CD4-positive, alpha-beta T cell treated with Interferon alpha-2 for 1 hour (primary cell): ENCODE results near the gene HAUS8.
"Not testable (repeated sequence)": the region's sequence is repeated elsewhere in the genome, so short reads cannot be mapped to it uniquely, and the experiment has no call there.

Source experiments
- DNase-seq, 2 donors: peaks; one replicate each; pipeline ENCODE4 v3.0.0-alpha.2; 2020 to 2022

The HAUS8 gene

DNA sequence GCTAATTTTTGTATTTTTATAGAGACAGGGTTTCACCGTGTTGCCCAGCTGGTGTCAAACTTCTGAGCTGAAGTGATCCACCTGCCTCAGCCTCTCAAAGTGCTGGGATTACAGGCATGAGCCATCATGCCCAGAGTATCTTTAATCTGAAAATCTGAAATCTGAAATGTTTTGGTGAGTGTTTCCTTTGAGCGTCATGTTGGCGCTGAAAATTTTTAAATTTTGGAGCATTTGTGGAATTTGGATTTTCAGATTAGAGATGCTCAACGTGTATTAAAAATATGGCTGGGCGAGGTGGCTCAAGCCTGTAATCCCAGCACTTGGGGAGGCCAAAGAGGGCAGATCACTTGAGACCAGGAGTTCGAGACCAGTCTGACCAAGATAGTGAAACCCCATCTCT is 43.5 kb downstream of the HAUS8 start:
- DNase-seq: no peak

DNA sequence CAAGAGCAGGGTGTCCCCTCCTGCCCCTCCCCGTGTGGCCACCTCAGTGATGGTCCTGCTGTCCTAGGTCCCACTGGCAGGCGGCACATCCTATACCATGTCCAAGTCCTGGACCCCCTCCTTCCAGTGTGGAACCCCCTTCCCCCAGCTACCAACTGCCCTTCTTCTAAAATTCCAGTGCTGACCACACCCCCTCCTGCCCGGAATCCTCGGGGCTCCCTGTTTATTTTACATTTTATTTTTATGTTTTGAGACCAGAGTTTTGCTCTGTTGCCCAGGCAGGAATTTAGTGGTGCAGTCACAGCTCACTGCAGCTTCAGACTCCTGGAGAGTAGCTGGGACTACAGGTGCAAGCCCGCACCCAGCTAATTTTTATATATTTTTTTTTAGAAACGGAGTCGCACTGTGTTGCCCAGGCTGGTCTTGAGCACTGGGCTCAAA is 47.7 kb downstream of the HAUS8 start:
- DNase-seq: no peak

DNA sequence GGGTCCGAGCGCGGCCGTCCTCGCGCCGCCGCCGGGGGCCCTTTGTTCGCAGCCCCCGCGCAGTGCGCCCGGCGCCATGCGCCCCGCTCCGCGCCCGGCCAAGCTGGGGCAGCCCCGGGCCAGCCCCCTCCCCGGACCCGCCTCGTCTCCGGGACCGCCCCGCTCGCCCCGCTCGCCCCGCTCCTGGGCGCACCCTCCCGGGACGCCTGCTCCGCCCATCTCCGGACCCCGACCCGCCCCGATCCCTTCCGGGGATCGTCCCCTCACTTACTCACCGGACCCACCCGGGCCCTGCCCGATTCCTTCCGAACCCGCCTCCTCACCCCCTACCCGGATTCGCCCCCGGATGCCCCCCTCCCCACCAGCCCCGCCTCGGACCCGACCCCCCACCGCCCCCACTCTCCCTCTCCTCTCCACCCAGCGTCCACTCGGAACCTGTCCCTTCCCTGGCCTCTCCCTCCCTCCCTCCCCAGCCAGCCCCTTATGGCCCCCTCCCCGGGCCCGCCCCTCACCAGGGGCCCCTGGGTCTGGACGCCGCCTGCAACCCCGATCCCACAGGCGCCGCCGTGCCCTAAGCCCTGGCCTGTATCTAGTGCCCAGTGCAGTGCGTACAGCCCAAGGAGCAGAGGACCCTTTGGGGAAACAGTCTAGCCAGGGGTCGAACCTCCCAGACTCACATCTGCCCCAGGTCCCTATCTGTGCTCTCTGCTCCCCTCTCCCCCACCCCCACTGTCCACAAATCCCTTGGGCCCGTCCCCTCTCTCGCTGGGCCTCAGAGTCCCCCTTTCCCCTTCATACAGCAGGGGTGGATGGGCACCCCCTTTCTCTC is 48.3 kb downstream of the HAUS8 start, which contains the start of gene CPAMD8:
CPAMD8 (minus strand) TSS at position 105 of the 829 bp plus-strand sequence. CDS start 168 bp downstream, outside the sequence.
- DNase-seq: no peak

- peak in 1 of 2 donors; percentile 10 for DNase-seq
Measured at GRCh38 chr19:17025991-17026658, 49.1 kb downstream of the HAUS8 start.

DNA sequence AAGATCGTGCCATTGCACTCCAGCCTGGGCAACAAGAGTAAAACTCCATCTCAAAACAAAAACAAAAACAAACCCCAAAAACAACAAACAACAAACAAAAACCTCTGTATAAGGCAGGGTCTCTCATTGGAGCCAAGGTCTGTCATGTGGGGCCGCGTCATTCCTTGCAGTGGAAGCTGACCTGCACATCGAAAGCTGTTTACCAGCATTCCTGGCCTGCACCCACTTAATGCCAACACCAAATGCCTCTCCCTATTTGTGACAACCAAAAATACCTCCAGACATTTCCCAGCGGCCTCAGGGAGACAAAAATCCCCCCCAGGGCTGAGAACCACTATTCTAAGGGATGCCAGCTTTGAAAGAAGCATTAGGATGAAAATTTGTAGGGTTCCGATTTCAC is 49.9 kb downstream of the HAUS8 start:
- DNase-seq: no peak

GRCh38 chr19:17024941-17025340 is 50.3 kb downstream of the HAUS8 start:
- DNase-seq: not testable (repeated sequence)

DNA sequence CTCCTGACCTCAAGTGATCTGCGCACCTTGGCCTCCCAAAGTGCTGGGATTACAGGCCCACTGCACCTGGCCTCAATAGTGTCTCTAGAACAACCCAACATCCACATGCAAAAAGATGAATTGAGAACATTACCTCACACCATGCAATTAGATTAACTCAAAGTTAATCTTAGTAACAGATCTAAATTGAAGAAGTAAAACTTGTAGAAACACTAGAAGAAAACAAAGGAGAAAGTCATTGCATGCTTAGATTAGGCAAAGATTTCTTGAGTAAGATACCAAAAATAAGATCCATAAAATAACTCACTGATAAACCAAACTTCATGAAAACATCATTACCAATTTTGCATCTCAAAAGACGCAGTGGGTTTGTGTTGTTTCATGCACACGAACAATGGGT is 51.4 kb downstream of the HAUS8 start:
- DNase-seq: no peak

DNA sequence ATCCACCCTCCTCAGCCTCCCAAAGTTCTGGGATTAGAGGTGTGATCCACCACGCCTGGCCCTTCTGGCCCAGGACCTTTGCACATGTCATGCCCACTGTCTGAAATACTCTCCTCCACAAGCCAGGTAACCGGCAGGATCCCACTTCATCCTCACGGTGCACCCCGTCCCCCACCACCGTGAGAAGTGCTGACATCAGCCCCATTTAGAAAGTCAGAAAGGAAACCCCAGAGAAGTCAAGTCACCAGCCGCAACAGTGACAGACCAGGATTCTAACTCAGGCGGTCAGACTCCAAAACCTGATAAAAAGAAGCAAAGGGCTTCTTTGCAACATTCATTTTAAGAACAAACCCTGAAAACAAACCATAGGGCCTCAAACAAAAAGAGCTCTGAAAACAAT is 52.5 kb downstream of the HAUS8 start:
- DNase-seq: no peak

DNA sequence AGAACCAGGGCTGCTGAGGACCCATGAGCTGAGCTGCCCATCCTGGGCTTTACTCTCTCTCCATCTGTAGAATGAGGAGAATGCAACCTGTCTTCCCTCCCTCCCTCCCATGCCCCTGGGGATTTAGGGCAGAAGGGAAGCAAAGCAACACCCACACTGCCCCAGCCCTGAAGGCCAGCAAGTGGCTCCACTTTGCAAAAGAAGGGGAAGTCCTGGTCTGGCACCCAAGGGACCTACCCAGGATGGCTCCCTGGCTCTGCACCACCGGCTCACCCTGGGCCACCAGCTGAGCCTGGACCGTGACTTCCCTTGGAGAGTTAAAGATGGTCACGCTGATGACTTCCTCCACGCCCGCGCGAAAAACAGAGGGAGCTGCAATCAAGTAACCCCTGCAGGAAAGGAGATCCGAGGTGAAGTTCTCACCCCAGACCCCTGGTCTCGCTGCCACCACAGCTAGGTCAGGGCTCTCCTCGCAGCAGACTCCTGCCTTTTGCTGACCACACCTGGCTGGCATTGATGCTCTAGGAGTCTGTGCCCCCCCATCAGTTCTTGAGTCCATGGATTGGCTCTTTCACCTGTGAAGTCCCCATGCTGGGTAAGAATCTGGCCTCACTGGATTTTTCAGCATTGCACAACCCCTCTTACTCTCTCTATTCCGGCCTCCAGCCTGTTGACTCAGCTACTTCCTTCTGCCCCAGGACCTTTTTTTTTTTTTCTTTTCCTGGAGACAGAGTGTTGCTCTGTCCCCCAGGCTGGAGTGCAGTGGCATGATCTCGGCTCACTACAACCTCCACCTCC is 53.3 kb downstream of the HAUS8 start:
- peak in 1 of 2 donors; percentile 24 for DNase-seq

GRCh38 chr19:17021328-17021727 is 53.9 kb downstream of the HAUS8 start:
- DNase-seq: no peak

- DNase-seq: no peak
Measured at GRCh38 chr19:17020823-17021222, 54.4 kb downstream of the HAUS8 start.

- DNase-seq: no peak
Measured at GRCh38 chr19:17020385-17020784, 54.9 kb downstream of the HAUS8 start.

- not testable (repeated sequence) for DNase-seq
Measured at GRCh38 chr19:17014212-17014861, 60.9 kb downstream of the HAUS8 start.

DNA sequence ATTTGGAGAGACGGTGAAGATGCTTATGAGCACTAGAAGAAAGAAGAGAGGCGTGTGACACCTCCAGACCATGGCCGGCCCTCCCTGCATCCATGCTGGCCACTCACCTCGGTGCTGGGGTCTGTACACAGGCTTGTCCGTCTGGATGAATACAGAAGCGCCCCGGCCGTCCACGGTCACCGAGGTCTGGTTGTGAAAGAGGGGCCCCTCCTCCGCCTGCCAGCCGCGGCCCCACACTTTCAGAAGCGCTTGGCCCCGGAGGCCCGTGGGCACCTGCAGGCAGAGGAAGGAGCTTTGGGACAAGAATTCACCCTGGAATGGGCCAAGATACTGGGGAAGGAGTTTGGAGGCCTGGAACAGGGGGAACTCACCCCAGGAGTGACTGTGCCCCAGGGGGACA is 63.8 kb downstream of the HAUS8 start:
- DNase-seq: no peak

DNA sequence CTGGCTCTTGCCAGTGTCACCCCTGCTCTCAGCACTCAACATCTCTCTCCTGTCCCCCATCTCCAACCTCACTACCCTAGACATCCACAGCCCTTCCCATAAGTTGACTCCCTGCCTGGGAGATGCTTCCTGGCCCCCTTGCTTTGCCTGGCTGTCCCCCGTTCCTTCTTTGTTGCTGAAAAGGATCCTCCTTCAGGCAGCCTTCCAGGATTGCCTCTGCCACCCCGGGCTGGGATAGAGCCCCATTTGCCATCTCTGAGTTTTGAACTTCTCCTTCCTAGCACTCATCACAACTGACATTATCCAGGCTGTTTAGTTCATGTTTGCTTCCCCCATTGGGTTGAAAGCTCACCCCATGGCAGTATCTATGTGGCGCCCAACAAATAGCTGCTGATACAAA is 68.7 kb downstream of the HAUS8 start:
- no peak for DNase-seq

DNA sequence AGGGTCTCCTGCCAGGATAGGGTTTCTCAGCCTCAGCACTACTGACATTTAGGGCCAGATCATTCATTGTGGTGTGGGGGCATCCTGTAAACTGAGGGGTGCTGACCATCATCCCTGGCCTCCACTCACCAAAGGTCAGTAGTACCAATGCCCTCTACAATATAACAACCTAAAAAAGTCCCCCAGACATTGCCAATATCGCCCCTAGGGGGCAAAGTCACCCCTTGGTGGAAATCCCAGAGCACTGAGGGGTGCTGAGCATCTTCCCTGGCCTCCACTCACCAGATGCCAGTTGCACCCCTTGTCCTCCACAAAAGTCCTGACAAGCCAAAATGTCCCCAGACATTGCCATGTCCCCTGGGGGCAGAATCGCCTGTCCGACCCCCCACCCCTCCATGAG is 70.3 kb downstream of the HAUS8 start:
- no peak for DNase-seq

GRCh38 chr19:17004386-17004785 is 70.9 kb downstream of the HAUS8 start:
- DNase-seq: no peak

- DNase-seq: no peak
Measured at GRCh38 chr19:17002455-17002854, 72.8 kb downstream of the HAUS8 start.

- peak; percentile 75 to 93 for DNase-seq
Measured at GRCh38 chr19:17001603-17002183, 73.6 kb downstream of the HAUS8 start.
